GM21786 (cell line): ENCODE data around the gene COX19.
"Not testable (repeated sequence)": the region's sequence is repeated elsewhere in the genome, so short reads cannot be mapped to it uniquely, and the experiment has no call there.

ENCODE experiments used
- ATAC-seq: cut with Tn5 transposase; IDR thresholded peaks from one replicate; pipeline ENCODE4 v1.9.1; 2021; ENCODE audit not compliant: unreplicated experiment

Gene COX19

GRCh38 chr7:946256-946996, 28.9 kb downstream of the COX19 start:
- no peak for ATAC-seq

GRCh38 chr7:945556-946255, 29.6 kb downstream of the COX19 start:
- no peak for ATAC-seq

GRCh38 chr7:945147-945555, 30.2 kb downstream of the COX19 start:
- ATAC-seq, result no peak

DNA sequence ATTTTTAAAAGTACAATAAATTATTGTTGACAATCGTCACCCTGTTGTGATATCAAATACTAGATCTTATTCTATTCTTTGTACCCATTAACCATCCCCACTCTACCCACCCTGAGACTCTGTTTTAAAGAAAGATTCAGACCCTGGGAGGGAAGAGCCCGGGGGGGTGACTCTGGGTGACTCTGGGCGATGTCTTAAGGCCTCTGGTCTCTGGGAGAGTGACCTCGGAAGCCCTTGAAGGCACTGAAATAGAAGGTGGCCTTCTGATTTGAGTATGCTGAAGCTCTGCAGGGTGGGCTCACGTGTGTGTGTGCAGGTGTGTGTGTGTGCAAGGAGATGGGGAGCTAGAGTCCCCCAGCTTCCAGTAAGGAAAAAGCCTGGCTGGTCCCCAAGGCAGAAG, 30.6 kb downstream of the COX19 start:
- ATAC-seq, result no peak

GRCh38 chr7:943793-944192, 31.6 kb downstream of the COX19 start:
- not testable (repeated sequence) for ATAC-seq

DNA sequence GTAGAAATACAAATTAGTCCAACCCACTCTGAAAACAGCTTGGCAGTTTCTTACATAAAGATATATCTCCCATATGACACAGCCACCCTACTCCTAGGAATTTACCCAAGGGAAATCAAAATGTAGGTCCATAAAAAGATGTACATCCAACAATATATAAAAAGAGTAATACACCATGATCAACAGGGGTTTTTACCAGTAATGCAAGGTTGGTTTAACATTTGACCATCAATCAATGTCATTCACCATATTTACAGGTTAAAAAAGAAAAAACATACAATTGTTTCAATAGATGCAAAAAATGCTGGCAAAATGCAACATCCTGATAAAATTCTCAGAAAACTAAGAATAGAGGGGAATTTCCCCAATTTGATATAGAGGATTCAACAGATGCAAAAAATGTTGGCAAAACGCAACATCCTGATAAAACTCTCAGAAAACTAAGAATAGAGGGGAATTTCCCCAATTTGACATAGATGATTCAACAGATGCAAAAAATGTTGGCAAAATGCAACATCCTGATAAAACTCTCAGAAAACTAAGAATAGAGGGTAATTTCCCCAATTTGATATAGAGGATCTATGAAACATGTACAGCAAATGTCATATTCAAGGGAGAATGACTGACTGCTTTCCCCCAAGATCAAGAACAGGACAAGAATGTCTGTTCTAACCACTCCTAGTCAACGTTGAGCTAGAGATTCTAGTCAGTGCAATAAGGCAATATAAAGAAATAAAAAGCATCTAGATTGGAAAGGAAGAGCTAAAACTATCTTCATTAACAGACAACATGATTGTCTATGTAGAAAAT, 34.5 kb downstream of the COX19 start:
- no peak for ATAC-seq

GRCh38 chr7:939843-940242, 35.5 kb downstream of the COX19 start:
- no peak for ATAC-seq

GRCh38 chr7:938546-939185, 36.7 kb downstream of the COX19 start:
- ATAC-seq, result no peak

DNA sequence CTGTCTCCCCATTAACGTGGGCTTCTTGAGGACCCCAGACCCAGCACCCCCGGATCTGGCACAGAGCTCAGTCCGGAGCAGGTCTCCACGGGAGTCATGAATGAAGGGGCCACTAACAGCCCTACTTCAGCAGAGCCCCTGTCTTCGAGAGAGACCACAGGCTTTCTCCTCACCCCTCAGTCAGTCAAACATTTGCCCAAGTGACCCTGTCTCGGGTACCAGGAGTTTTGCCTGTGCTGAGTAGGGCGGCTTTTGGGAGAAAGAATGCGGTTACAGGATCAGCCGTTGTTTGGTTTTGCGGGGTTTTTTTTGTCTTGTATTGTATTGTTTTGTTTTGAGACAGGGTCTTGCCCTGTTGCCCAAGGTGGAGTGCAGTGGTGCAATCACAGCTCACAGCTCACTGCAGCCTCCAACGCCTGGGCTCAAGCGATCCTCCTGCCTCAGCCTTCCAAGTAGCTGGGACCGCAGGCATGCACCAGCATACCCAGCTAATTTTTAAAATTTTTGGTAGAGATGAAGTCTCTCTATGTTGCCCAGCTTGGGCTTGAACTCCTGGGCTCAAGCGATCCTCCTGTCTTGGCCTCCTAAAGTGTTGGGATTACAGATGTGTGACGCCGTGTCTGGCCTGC, 37.4 kb downstream of the COX19 start:
- ATAC-seq, result no peak

DNA sequence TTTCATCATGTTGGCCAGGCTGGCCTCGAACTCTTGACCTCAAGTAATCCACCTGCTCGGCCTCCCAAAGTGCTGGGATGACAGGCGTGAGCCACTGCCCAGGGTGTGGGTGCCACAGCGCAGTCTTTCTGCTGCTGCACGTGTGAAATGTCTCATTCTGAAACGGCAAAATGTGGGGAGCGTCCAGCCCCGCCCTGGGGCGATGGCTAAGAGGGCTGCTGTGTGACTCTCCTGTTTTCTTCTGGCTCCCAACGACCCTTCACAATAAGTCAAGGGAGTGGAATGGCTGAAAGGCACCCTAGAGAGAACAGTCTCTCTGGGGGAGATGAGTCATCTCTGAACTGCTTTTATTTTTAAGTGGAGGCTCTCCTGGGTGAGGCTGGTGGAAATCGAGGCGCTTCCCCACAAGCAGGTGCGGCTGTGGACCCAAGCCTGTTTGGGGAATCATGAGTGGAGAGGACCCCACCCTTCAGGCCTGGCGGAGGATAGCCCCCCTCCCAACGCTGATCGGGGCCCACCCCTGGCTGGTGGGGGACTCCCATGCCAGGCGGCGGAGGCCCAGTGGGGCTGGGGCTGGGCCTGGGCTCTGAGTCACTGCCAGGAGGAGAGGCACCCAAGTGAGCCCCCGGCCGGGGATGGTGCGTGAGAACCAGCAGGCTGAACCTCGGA, 38.8 kb downstream of the COX19 start:
- ATAC-seq, result peak; percentile 86

DNA sequence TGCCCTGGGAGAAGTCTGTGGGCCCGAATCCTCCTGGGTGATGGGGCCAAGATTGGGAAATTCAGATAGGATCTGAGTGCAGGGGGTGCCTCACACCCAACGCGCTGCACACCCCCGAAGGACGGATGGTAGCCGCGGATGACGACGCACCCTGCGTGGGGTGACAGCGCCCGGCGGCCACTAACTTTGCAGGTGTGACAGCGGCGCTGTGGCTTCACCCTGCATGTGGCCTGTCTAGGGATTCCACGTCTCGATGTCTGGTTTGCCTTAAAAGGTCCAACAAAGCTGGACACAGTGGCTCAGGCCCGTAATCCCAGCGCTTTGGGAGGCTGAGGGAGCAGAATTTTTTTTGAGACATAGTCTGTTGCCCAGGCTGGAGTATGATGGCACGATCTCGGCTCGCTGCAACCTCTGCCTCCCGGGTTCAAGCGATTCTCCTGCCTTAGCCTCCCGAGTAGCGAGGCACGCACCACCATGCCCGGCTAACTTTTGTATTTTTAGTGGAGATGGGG, 39.4 kb downstream of the COX19 start:
- no peak for ATAC-seq

GRCh38 chr7:935164-935873, 40.0 kb downstream of the COX19 start:
- ATAC-seq, result no peak

DNA sequence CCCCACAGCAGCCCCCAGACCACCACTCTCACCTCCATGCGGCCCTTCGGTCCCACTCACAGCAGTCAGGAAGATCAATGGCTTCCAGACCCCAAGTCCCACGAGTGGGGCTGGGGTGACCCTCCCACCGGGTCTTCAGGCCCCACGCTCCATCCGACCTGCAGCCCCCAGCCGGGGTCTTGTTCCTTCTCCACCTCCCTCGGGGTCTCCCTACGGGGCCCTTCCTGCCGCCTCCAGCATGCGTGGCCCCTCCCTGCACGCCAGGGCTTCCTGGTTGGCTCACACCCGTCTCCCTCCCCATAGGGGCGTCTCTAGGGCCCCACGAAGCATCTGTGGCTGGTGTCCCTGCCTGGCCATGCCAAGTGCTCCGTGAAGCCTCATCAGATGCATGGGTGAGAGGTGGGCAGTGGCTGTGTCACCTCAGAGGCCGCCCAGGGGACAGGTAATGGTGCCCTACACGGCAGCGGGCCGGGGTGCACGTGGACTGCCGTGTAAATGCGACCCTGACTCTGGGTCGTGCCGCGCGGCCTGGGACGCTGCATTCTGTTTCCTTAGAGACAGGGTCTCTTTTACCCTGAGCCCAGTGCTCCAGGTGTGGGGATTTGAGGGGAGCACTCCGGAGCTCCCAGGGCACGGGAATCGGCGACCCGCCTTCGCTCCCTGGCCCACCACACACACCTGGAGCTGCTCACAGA, 40.7 kb downstream of the COX19 start:
- ATAC-seq, result no peak

GRCh38 chr7:932651-932975, 42.7 kb downstream of the COX19 start:
- ATAC-seq, result no peak

DNA sequence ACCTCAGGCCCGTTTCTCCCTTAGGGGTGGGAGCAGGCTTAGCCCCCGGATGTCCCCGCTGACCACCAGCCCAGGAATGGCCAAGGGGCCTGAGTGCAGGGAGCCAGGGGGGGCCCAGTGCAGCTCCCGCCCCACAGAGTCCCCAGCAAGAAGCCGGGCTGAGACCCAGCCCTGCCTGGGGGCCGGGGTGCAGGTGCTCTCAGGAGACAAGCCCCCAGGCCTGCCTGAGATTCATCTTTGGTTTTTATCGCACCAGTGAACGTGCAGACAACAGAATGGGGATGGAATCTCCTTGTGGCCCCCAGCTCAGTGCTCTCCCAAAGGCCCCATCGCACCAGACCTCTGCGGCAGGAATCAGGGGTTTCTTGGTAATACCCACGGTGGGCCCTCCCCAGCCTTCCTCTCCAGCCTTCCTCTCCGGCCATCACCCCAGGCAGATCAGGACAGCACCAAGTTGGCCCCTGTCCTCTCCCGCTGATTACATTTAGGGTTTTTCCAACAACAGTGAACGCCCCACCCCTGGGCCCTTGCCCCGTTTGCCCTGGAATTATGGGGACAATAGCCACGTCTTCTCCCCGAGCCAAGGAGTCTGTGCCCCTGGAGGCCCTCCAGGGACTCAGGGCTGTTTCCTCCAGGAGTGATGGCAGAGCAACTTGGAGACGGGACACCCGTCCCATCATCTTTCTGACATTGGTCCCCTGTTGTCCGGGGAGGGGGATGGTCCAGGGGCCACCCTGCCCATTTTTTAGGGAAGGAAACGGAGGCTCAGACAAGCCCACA, 43.3 kb downstream of the COX19 start:
- ATAC-seq, result no peak

- no peak for ATAC-seq
Measured at GRCh38 chr7:930975-931758, 44.2 kb downstream of the COX19 start.

DNA sequence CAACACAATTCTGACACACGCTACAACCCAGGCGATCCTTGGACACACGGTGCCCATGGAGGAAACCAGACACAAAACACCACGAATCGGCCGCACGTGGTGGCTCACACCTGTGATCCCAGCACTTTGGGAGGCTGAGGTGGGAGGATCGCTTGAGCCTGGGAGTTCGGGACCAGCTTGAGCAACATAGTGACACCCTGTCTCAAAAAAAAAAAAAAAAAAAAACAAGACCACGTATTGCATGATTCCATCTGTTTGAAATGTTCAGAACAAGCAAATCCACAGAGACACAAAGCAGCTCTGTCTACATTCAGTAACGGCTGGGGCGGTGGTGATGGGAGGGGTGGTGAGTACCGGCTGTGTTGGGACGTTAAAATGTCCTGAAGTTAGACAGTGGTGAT, 46.0 kb downstream of the COX19 start:
- ATAC-seq, result no peak
